Heart right ventricle (tissue), 16 donors: ENCODE measurements around the gene PDCD2L. TPM values are rescaled to one million over a fixed set of nuclear protein-coding genes. Genes with fewer than 3 reads are reported as not detected.

Experiments used
- ATAC-seq, 8 donors: fragments of 200-7000 bp; cut with Tn5 transposase; one replicate each; pipeline ENCODE4 v1.9.1; 2020; ENCODE audit warnings: mild to moderate bottlenecking in 8 of 8, moderate library complexity in 8 of 8, moderate number of reproducible peaks in 1 of 8
- DNase-seq, 2 donors: peaks; one replicate each; pipeline ENCODE4 v3.0.0-alpha.2; 2020
- H3K27ac ChIP-seq, 10 donors: fragments of 200-600 bp; sonication (generic) in 2 of 10; one replicate each; pipeline versions ENCODE4 v1.5.0 to v1.8.0; 2020 to 2022; ENCODE audit warnings: mild to moderate bottlenecking in 3 of 10
- H3K27me3 ChIP-seq, 7 donors: fragments of 200-600 bp; one replicate each; pipeline ENCODE4 v1.8.0; 2021 to 2022; ENCODE audit warnings: mild to moderate bottlenecking in 2 of 7
- H3K36me3 ChIP-seq, 9 donors: fragments of 200-600 bp; sonication (generic) in 1 of 9; one replicate each; pipeline versions ENCODE4 v1.5.0 to v1.8.0; 2020 to 2022; ENCODE audit warnings: mild to moderate bottlenecking in 2 of 9
- H3K4me1 ChIP-seq, 9 donors: fragments of 200-600 bp; sonication (generic) in 1 of 9; one replicate each; pipeline versions ENCODE4 v1.5.0 to v1.8.0; 2020 to 2022; ENCODE audit warnings: mild to moderate bottlenecking in 4 of 9
- H3K4me3 ChIP-seq, 10 donors: fragments of 200-600 bp; sonication (generic) in 2 of 10; one replicate each; pipeline versions ENCODE4 v1.5.0 to v1.8.0; 2020 to 2022; ENCODE audit warnings: mild to moderate bottlenecking in 7 of 10, moderate library complexity in 2 of 10
- H3K9me3 ChIP-seq, 11 donors: fragments of 200-600 bp in 10 of 11; sonication (generic) in 2 of 11; one replicate each; pipeline versions ENCODE4 v1.5.0 to v1.8.0; 2013 to 2022; ENCODE audit warnings: mild to moderate bottlenecking in 2 of 11, control low read depth in 1 of 11, moderate library complexity in 1 of 11
- CTCF ChIP-seq, 9 donors: fragments of 200-600 bp; sonication (generic) in 2 of 9; IDR thresholded peaks; one replicate each; pipeline versions ENCODE4 v1.5.0 to v1.8.0; 2021 to 2022; ENCODE audit warnings: antibody characterized with exemption in 9 of 9, mild to moderate bottlenecking in 5 of 9, moderate library complexity in 1 of 9
- WGBS, 2 donors: extraction: QIAGEN DNeasy Blood & Tissue Kit; methylation state at CpG; one replicate each; pipeline ENCODE4 v1.1.7; 2013; ENCODE audit warnings: inconsistent platforms in 1 of 2; 5-methylcytosine and 5-hydroxymethylcytosine counted together
- intact Hi-C, 10 donors: fragments of 100-400 bp; cut with DNase I; formaldehyde crosslinking; loops; one replicate each; pipeline versions ENCODE4 v1.11.1 to v1.14.2; 2022
- polyA plus RNA-seq, 2 donors: library from polyadenylated mRNA; stranded (reverse); fragments of 200-250 nt; gene quantifications; one replicate each; pipeline ENCODE4 v1.2.3, GENCODE V29; 2013
- total RNA-seq, 10 donors: library from RNA; stranded (reverse); fragmentation: NEBNext Ultra II Directional in 3 of 10; extraction: Animal tissue kit (Norgen Biotek cat#: 25700) in 3 of 10; gene quantifications; one replicate each; pipeline versions ENCODE4 v1.2.1 to v1.2.4, GENCODE V29; 2021 to 2023
- donor health status: Arrhythmogenic right ventricular cardiomyopathy.
- donor health status: ischemic (EF 13 %, LVEDD 7.1; RV severe dilation, severe dysfunction).
- donor health status: healthy with polysubstance abuse.
- donor health status: DM: no; HTN: yes; CAD: no.
- donor health status: DM: no; HTN: no; CAD: no.
- donor health status: ischemic (EF 25% LVEDD 6.9; RV normal size, moderate dysfunction).
- donor health status: ischemic (EF 25% LVEDD 5.7; RV mildly dilated, moderate dysfunction).
- donor health status: healthy.
- donor health status: DM: yes; HTN: yes; CAD: no.
- donor health status: Ischemic cardiomyopathy.
- donor health status: ischemic (EF 35%, LVEDD 5.7; RV mildly dilated, moderate dysfunction).
- donor health status: nonischemic (EF 11% LVEDD 7.7; RV severe dilation, severe dysfunction).
- donor health status: DM: yes; HTN: yes; CAD: no.
- donor health status: PGD.
- donor health status: ischemic (EF 29% LVEDD 5.4; RV normal size, mild dysfunction).
- donor health status: nonischemic (EF 23%, LVEDD 6.1; RV moderate dilation, normal function).

Gene PDCD2L
- total and polyA plus RNA-seq, 12 donors = 7.1 to 15.3 (median 9.3) TPM

GRCh38 chr19:34475026-34475974 lies 71.1 kb downstream of the PDCD2L start:
- Histone ChIP-seq H3K9me3 (no peaks in the 10 kb centered on the region), H3K27ac (peak overlapping the region in 2 of 10 donors; percentile 2 to 56), H3K27me3 (peaks cover 0 to 14% (median 0%) of the 10 kb centered on the region in 7 donors), H3K4me3 (no peak overlapping the region), H3K4me1 (peaks cover 0 to 21% (median 0%) of the 10 kb centered on the region in 9 donors), H3K36me3 (peaks cover 0 to 43% (median 14%) of the 10 kb centered on the region in 9 donors)
- TF ChIP-seq CTCF (IDR thresholded peaks at IDR 0.05) = no peak
- intact Hi-C loops = no loop called here
- no peak for DNase-seq
- 65 to 67% methylated on average over 9 of the region's 9 CpGs for WGBS, 2 donors
- ATAC-seq = peak in 1 of 8 donors; percentile 69

Other genes starting within 250 kb of the PDCD2L start
- 10 to 100 TPM; 57.8 to 78.0 (median 66.1) TPM for gene LSM14A, start 231.9 kb upstream of the PDCD2L start, total RNA-seq
- gene LSM14A, start 231.9 kb upstream of the PDCD2L start, polyA plus RNA-seq = 10 to 100 TPM; 44.7 to 67.3 TPM
- 10 to 100 TPM; 17.1 to 28.9 (median 23.7) TPM for gene GARRE1, start 149.8 kb upstream of the PDCD2L start, total RNA-seq
- 10 to 100 TPM in 1 of 2 donors, 1 to 10 TPM in 1; 7.1 to 10.2 TPM for gene GARRE1, start 149.8 kb upstream of the PDCD2L start, polyA plus RNA-seq
- gene GPI, start 39.2 kb upstream of the PDCD2L start, total RNA-seq = 100 to 1,000 TPM; 517 to 711 (median 563) TPM
- gene GPI, start 39.2 kb upstream of the PDCD2L start, polyA plus RNA-seq = 100 to 1,000 TPM; 178 to 205 TPM
- 10 to 100 TPM; 38.8 to 74.4 (median 53.1) TPM for gene UBA2, start 24.0 kb downstream of the PDCD2L start, total RNA-seq
- gene UBA2, start 24.0 kb downstream of the PDCD2L start, polyA plus RNA-seq = 10 to 100 TPM; 36.1 to 50.8 TPM
- gene WTIP, start 77.4 kb downstream of the PDCD2L start, total RNA-seq = 10 to 100 TPM; 15.2 to 30.0 (median 25.2) TPM
- gene WTIP, start 77.4 kb downstream of the PDCD2L start, polyA plus RNA-seq = 1 to 10 TPM; 4.8 to 9.2 TPM